DND-41 (cell line): ENCODE results near the gene CAND2.

Source experiments
- ATAC-seq: fragments of 200-7000 bp; cut with Tn5 transposase; 3 replicates; pipeline ENCODE4 v1.9.1; 2021; ENCODE audit warnings: low read depth; ENCODE audit not compliant: insufficient read depth
- DNase-seq: peaks from one replicate; pipeline ENCODE4 v3.0.0-alpha.2; 2020
- H2AFZ ChIP-seq: 2 replicates; pipeline ENCODE4 v1.6.0; 2012; ENCODE audit warnings: low read depth, low read length
- H3K27ac ChIP-seq: 2 replicates; pipeline ENCODE4 v1.5.1; 2012; ENCODE audit warnings: low read length, inconsistent platforms
- H3K27me3 ChIP-seq: fragments of 200-600 bp; sonication (generic); 2 replicates; pipeline ENCODE4 v1.6.0; 2012; ENCODE audit warnings: low read length, mild to moderate bottlenecking, inconsistent platforms; ENCODE audit not compliant: insufficient read depth, poor library complexity
- H3K36me3 ChIP-seq: 2 replicates; pipeline ENCODE4 v1.5.1; 2012; ENCODE audit warnings: low read length, inconsistent platforms; ENCODE audit not compliant: insufficient read depth
- H3K4me1 ChIP-seq: 2 replicates; pipeline ENCODE4 v1.5.1; 2012; ENCODE audit warnings: mild to moderate bottlenecking, low read length; ENCODE audit not compliant: insufficient read depth
- H3K4me2 ChIP-seq: 2 replicates; pipeline ENCODE4 v1.6.0; 2012; ENCODE audit warnings: mild to moderate bottlenecking, moderate library complexity, low read length, inconsistent platforms; ENCODE audit not compliant: insufficient read depth
- H3K4me3 ChIP-seq, 2 experiments: fragments of 200-600 bp in 1 of 2; shearing (Covaris generic) in 1 of 2; 2 replicates each; pipeline ENCODE4 v1.5.1; 2012 to 2016; ENCODE audit warnings: inconsistent platforms in 2 of 2, low read length in 2 of 2, mild to moderate bottlenecking in 2 of 2, low read depth in 1 of 2, moderate library complexity in 1 of 2
- H3K79me2 ChIP-seq: 2 replicates; pipeline ENCODE4 v1.6.0; 2012; ENCODE audit warnings: low read length, inconsistent platforms; ENCODE audit not compliant: insufficient read depth
- H3K9ac ChIP-seq: 2 replicates; pipeline ENCODE4 v1.6.0; 2012; ENCODE audit warnings: low read depth, mild to moderate bottlenecking, inconsistent platforms, low read length, moderate library complexity
- H3K9me3 ChIP-seq: 2 replicates; pipeline ENCODE4 v1.5.1; 2012; ENCODE audit warnings: low read length, moderate library complexity, mild to moderate bottlenecking, inconsistent platforms; ENCODE audit not compliant: insufficient read depth, severe bottlenecking
- H4K20me1 ChIP-seq: 2 replicates; pipeline ENCODE4 v1.6.0; 2012; ENCODE audit warnings: low read length; ENCODE audit not compliant: insufficient read depth
- CTCF ChIP-seq: IDR thresholded peaks from 2 replicates; pipeline ENCODE4 v1.5.1; 2012; ENCODE audit warnings: borderline replicate concordance, low read length, moderate library complexity, mild to moderate bottlenecking; ENCODE audit not compliant: poor library complexity, severe bottlenecking; ENCODE audit errors: extremely low read depth
- EZH2 ChIP-seq: IDR thresholded peaks from 3 replicates; pipeline ENCODE4 v1.6.1; 2012; ENCODE audit warnings: borderline replicate concordance, low read depth, mild to moderate bottlenecking, moderate library complexity, low read length, inconsistent platforms; ENCODE audit not compliant: severe bottlenecking

CAND2 gene

GRCh38 chr3:12816521-12817342, 20.3 kb downstream of the CAND2 start:
- no peaks in the 10 kb centered on the region for H3K79me2 ChIP-seq
- H3K9ac ChIP-seq, result no peak overlapping the region
- no peak overlapping the region for H3K27ac ChIP-seq
- no peak overlapping the region for H3K4me3 ChIP-seq
- H3K4me2 ChIP-seq, result no peak overlapping the region
- no peaks in the 10 kb centered on the region for H4K20me1 ChIP-seq
- no peak for DNase-seq
- no peak for ATAC-seq
- no peaks in the 10 kb centered on the region for H3K27me3 ChIP-seq
- H3K9me3 ChIP-seq, result no peaks in the 10 kb centered on the region
- peaks cover 69% of the 10 kb centered on the region for H3K36me3 ChIP-seq
- no peak overlapping the region for H2AFZ ChIP-seq
- H3K4me1 ChIP-seq, result no peaks in the 10 kb centered on the region
- TF ChIP-seq EZH2 (no peak), CTCF (no peak)

GRCh38 chr3:12817343-12817710, 20.8 kb downstream of the CAND2 start:
- H3K4me3 ChIP-seq, result no peak overlapping the region
- no peaks in the 10 kb centered on the region for H3K9me3 ChIP-seq
- no peak overlapping the region for H3K4me2 ChIP-seq
- TF ChIP-seq CTCF, result no peak
- no peak for TF ChIP-seq EZH2
- H3K4me1 ChIP-seq, result no peaks in the 10 kb centered on the region
- no peaks in the 10 kb centered on the region for H3K27me3 ChIP-seq
- no peak overlapping the region for H3K27ac ChIP-seq
- H3K79me2 ChIP-seq, result no peaks in the 10 kb centered on the region
- no peak for DNase-seq
- no peak overlapping the region for H3K9ac ChIP-seq
- ATAC-seq, result no peak
- peaks cover 69% of the 10 kb centered on the region for H3K36me3 ChIP-seq
- no peaks in the 10 kb centered on the region for H4K20me1 ChIP-seq
- no peak overlapping the region for H2AFZ ChIP-seq

GRCh38 chr3:12818273-12818672, 21.8 kb downstream of the CAND2 start:
- Histone ChIP-seq H3K36me3 (peaks cover 62% of the 10 kb centered on the region), H3K27me3 (no peaks in the 10 kb centered on the region)

More at GRCh38 chr3:12818273-12818672, 21.8 kb downstream of the CAND2 start:
- Histone ChIP-seq H3K27ac (no peak overlapping the region), H3K9ac (no peak overlapping the region), H2AFZ (no peak overlapping the region), H3K9me3 (no peaks in the 10 kb centered on the region), H3K4me3 (no peak overlapping the region), H3K4me1 (no peaks in the 10 kb centered on the region), H3K79me2 (no peaks in the 10 kb centered on the region), H3K4me2 (no peak overlapping the region), H4K20me1 (no peaks in the 10 kb centered on the region)
- ATAC-seq (no peak), DNase-seq (no peak)
- TF ChIP-seq EZH2 (no peak), CTCF (no peak)
